Fibroblast of gingiva (primary cell): ENCODE results near the gene WDR72.

ENCODE experiments used
- DNase-seq: peaks from one replicate; pipeline ENCODE4 v3.0.0-alpha.2; 2011; ENCODE audit warnings: low read depth

WDR72 gene

DNA sequence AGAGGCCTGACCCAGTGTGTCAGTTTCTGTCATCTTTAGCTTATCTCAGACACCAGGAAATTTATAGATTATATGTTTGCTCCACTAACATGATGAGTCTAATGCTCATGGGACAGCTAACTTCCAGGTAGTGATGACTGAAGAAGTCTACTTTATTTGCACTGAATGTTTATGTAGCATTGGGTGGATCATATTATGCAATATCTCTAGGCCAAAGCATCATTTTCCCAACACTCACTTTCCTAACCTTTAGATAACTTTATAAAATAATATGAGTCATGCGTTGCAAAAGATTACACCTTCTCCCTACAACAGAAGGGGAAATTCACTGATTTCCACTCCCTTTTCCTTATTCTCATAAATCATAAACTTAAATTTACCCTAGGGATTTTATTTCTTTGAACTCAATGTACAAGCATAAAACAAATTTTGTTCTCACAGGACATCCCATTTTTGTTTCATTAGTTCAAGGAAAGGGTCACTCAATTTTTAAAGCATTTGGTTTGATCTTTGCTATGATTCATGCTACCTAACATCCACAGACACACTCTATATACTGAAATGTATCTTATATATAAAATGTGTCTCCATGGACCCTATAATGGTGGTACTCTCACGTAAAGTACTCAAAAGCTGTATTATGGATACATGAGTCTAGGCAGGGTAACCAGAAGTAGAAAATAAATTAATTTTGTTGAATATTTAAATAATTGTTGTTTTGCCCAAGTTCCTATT, 225.2 kb downstream of the WDR72 start:
- no peak for DNase-seq

DNA sequence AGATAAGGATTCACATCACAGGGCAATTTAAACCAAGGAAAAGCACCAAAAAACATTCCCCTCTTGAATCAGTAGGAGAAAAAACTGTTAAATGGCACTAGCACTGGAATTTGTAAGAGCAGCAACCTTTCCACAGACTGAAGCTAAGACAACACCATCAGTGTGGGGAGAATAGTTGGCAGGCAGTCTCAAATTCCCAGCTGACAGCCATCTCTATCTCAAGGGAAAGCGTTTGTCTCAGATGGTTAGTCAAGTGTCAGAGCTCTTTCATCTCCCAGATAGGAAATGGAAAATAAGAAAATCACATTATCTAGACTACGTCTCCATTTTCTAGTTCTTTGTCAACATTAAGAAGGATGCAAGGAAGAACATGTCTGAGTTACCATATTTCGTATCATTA, 228.7 kb downstream of the WDR72 start:
- no peak for DNase-seq

DNA sequence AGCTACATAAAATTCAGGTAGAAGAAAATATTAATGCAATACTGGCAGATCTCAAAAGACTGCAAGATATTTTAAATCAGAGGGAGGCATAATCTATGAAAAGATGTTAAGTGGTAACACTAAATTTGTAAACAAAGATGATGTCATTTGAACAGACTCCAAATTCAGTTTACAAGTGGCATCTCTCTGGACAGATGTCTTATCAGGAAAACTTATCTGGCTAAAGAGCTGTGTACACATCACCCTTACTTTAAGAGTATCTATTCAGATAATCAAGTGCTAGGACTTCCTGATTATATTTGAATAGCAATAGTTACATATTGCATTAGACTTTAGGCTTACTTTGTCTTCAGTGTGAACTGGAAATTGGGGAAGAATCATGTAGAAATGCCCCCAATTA, 231.5 kb downstream of the WDR72 start:
- DNase-seq = no peak

DNA sequence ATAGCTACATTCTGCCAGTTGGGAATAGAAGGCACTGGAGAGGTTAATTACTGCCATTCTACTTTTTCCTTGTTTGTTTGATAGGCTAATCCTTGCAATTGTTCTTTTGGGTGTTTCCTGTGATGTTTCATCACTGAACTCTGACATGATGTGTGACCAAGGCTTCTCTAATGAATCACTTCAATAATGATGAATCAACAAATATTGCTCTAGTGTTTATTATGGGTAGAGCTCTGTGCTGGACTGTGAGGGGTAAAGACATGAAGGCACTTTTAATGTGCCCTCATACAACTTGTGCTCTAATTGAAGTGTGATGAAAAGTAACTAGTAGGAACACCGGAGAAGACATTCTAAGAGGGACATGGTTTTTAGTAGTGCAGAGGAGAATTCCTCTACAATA, 233.6 kb downstream of the WDR72 start:
- no peak for DNase-seq

DNA sequence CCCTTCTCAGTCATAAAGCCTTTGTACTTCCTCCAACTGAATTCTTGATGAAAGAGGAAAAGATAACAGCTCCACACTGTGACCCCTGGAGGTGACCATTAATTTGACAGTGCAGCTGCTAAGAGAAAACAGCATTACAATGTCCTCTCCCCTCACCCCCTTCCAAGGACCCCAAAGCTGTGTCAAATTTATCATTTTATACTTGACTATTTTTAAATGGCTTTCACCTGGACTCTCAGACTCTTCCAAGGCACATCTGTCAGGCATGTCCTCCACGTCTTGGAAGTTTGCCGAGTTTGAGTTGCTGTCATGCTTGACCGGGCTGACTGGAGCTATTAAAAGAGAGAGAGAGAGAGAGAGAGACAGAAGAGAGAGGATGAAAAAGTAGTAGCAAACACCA, 236.5 kb downstream of the WDR72 start:
- no peak for DNase-seq

DNA sequence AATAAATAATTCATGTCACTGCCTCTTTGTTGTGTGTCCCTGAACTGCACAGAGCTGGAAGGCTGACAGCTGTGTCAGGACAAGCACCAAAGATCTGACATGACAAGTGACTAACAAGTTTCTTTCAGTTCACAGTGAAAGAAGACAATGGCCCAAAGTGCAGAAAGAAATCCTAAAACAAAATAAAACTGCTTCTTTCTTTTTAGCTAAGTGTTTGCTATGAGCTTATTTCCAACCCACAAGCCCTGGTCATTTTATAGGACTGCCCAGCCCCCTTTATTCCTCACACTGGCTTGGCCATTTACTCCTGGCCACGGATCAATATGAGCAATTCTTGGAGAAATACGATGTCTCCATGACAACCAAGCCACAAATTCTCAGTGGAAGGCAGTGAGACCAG, 238.5 kb downstream of the WDR72 start:
- no peak for DNase-seq

DNA sequence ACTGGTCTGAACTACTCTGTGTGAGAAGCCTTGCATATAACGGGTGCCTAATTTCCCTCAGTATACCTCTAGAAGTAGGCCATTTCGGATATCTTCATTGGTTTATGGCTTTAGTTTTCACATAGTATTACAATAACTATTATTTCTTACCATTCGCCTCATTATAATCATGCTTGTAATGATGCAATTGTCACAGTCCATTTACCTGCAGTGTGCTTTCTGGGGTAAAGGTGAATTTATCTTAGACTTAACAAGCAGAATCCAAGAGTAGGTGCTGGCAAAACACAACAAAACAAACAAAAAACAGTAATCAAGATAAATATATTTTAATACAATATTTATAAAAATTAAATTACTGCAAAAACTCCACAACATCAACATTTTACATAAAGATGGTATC, 246.0 kb downstream of the WDR72 start:
- DNase-seq = no peak

DNA sequence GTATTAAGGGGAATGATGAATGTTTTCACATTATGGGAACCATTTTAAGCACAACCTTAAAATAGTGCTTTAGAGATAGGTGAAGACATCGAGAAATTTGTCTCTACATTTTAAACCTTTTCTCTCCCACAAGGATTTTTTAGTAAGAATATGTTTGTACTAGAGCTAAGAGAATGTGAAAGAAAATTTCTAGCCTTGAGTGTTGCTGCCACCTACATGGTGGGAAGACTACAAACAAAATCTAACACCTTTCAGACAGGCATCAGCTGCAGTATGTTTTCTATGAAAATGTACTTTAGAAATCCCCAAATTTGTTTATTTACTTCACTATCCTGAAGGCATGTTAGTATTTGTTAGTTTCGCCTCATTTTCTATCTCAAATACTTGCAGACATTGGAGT, 247.4 kb downstream of the WDR72 start:
- no peak for DNase-seq

DNA sequence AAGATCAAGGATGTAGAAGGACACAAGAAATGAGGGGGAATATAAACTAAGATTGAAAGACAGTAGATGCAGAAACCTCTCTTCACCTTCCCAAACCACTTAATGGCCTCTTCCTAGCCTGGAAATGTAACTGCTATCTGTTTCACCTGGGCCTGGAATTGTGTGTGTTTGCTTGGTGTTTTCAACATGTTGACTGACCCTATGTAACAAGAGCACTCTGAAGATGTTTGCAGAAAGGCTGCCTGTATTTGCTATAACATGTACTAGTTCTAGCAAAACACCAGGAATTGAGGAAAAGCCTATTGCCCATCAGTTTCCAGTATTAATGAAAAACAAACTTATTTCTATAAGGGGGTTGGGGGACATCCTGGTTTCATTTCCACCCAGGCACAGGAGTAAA, 248.3 kb downstream of the WDR72 start:
- DNase-seq = no peak

DNA sequence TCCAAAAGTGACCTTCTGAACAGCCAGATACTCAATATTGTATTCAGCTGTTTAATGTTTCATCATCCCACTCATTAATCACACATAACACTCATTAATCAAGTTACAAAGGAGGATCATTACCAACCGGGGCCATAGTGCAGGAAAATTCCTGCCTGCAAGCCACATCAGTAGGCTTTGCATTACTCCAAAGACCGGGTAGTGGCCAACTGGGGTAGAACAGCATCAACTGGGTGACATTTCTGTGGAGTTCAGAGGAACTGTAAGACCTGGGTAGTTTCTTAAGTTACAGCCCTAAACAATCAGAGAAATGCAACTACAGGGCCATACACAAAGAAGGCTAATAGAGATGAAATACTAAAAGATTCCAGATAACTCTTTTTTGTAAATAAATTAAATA, 253.1 kb downstream of the WDR72 start:
- DNase-seq = no peak

DNA sequence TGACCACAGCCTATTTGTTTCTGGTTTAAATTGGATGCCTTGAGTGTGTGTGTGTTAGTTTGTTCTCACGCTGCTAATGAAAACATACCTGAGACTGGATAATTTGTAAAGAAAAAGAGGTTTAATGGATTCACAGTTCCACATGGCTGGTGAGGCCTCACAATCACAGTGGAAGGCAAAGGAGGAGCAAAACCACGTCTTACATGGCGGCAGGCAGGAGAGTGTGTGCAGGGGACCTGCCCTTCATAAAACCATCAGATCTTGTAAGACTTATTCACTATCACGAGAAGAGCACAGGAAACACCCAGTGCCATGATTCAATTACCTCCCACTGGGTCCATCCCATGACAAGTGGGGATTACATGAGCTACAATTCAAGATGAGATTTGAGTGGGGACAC, 260.5 kb downstream of the WDR72 start:
- no peak for DNase-seq

DNA sequence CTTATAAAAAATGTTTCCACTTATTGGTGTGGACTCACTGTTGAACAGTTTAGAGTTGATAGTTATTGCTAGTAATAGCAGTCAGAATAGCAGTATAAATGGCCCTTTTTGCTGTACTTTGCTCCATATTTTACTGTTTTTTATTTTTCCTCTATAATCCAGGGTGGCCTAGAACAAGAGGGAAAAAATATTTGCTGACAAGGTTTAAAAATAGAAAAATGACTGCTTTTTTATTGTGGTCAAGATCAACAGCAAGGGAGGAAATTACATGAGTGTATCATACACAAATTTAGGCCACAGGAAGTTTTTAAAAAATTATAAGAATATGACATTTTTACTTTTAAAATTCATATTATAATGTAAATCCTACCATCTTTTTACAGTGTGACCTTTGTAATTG, 269.1 kb downstream of the WDR72 start:
- DNase-seq = no peak

DNA sequence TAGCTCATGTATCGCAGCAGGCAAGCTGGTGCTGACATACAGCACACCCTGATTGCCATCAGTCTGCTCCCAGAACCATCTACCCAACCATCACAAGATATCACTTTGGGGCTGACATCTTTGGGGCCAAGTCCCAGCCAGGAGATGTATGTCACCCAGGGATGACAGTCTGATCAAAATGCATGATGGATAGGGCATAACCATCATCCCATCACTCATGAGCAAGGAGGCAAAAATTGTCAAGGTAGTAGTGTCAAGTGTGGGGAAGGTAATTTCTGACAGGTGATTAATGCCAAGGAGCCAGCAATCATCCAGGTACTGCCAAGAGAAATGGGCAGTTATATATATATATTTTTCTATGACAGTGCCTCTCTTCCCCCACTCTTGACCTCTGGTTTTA, 277.4 kb downstream of the WDR72 start:
- DNase-seq = no peak

DNA sequence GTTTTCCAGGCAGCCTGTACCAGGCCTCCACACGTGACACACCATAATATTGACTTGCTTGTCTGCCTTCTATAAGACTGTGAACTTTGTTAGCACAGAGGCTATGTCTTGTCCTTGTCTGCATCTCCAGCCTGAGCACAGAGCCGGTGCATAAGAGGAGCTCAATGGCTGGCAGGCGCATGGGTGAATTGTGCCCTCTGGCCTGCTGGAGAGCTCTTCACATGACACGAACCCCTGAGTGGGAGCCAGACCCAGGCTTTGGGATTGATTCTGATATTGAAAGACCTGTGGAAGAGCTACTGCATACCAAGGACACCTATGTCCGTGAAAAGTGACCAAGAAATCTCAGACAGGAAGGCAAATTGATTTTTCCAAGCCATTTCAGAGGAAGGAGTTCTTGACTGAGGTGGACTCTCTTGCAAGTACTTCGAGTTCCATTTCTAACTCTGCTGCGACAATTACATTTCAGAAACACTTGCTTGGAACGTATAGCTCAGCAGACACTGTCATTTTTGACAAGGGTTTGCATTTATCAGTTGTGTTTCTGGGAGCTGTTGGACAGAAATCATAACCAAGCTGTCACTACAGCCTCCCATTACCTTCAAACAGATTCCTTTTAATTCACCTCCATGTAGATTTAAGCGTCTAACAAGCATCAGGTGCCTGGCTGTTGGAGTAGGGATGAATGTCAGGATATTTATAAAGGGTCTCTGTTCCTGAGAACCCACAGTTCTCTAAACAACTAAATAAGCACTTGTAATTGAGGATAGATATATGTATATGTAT, 281.3 kb downstream of the WDR72 start:
- no peak for DNase-seq

DNA sequence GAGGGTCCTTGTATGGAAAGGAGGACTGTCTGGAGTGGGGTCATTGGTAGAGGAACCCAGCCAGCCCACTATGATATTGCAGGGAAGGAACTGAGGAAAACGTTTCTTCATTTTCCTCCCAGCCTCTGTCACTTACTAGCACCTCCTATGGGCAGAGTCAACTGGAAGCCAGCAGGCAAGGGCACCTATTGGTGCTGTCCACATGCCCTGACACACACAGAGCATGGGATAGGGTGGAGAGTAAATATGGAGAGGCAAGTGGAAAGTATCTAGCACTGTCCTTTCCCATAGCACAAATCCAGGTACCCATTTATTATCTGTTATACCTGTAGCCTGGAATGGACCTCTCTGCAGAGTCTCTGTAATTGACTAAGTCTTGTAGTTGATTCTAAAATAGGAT, 285.6 kb downstream of the WDR72 start:
- DNase-seq = no peak

DNA sequence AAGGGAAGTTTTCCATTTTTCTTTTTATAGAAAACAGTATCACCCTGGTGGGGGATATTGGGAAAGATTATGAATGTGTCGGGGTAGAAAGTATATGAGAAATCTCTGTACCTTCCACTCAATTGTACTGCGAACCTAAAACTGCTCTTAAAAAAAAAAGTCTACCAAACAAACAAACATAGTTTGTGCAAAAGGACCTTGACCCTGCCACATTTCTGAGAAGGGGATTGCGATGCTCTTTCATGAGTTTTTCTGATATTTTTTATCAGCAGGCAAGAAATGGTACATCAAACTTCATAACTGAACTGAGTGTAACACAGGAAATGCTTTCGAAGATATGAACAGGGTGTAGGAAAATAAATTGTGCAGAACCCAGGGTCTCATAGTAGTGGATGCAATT, 286.0 kb downstream of the WDR72 start:
- no peak for DNase-seq

DNA sequence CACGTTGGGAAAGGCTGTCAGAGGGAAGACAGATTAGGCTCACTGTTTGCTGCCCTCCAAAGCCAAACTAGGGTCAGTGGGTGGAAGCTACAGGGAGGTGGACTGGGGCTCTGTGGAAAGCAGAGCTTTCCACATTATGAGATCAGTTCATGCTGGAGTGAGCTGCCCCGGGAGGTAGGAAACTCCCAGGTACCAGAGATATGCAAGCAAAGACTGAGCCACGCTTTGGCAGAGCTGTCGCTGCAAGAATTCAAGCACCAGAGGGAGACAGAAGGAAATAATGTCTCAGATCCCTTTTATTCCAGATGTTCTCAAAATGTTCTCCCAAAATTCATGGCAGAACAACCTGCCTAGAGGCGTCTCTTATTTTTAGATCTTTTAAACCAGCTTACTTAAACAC, 286.6 kb downstream of the WDR72 start:
- no peak for DNase-seq

DNA sequence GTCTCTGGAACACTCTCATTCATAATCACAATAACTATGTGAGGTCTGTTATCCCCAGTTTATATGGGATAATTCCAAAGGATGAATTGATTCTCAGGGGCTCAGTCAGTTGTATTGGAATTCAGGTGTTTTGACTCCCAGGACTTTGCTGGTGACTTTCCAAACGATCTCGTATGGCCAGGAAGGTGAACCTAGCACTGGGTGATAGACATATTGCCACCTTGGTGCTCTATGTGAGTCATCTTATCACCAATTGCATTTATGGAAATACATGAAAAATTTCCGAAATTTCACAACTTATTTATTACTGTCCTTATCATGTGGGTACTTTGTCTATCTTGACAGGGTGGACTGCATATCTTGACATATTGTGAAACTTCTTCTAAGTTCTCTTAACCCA, 287.3 kb downstream of the WDR72 start:
- no peak for DNase-seq

DNA sequence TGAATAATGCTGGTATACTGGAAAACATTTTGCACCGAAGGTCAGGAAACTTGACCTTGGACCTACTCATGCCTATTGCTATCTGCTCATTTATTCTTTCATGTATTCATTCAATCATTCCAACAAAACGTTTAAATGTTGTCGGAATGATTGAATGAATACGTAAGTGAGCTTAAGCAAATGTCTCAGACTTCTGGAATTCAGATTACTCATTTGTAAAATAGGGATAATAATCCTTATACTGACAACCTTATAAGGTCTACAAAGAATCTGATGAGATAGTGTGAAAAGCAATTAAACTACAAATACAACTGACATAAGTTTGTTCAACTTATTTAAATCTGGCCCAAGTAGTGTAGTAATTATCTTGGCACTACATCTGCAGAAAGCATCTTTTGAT, 288.7 kb downstream of the WDR72 start:
- no peak for DNase-seq

DNA sequence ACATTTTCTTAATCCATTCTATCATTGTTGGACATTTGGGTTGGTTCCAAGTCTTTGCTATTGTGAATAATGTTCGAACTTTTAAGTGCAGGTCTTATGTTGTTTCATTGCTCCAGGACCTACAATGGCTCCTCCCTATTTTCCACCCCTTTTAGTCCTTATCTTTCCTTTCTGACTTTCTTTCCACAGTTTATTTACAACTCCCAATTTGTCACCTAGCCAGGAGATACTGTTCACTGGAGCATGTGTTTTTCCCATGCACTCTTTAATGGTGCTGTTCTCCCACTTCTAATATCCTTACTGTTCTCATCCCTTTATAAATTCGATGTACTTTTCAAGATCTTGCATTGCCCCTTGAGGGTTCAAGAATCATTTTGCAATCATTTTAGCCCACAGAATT, 290.0 kb downstream of the WDR72 start:
- DNase-seq = no peak
